Measurements from ENCODE around the gene TBCEL. TPM values are rescaled to one million over a fixed set of nuclear protein-coding genes. Genes with fewer than 3 reads are reported as not detected.

TBCEL gene
- total RNA-seq, 1 donor from 2014 or later, result 44.3 TPM

- no peak for DNase-seq (ENCODE audit: low spot score)
These were observed 39.8 kb downstream of the TBCEL start for GRCh38 chr11:121063728-121064127.

- DNase-seq (ENCODE audit: low spot score), result no peak
These were observed 42.7 kb downstream of the TBCEL start for GRCh38 chr11:121066623-121067022.

GRCh38 chr11:121067026-121067425, 43.1 kb downstream of the TBCEL start:
- DNase-seq (ENCODE audit: low spot score), result no peak

GRCh38 chr11:121067453-121067852, 43.6 kb downstream of the TBCEL start:
- DNase-seq (ENCODE audit: low spot score), result no peak

- DNase-seq (ENCODE audit: low spot score), result peak; percentile 68
These were observed 44.2 kb downstream of the TBCEL start for GRCh38 chr11:121067962-121068647.

GRCh38 chr11:121068787-121069186, 44.9 kb downstream of the TBCEL start:
- DNase-seq (ENCODE audit: low spot score), result no peak

- DNase-seq (ENCODE audit: low spot score), result no peak
These were observed 47.3 kb downstream of the TBCEL start for GRCh38 chr11:121070951-121071845.

- DNase-seq (ENCODE audit: low spot score), result no peak
These were observed 48.0 kb downstream of the TBCEL start for GRCh38 chr11:121071846-121072450.

GRCh38 chr11:121081321-121081720, 57.4 kb downstream of the TBCEL start:
- DNase-seq (ENCODE audit: low spot score), result no peak

GRCh38 chr11:121082219-121082618, 58.3 kb downstream of the TBCEL start:
- DNase-seq (ENCODE audit: low spot score), result no peak

GRCh38 chr11:121082670-121083069, 58.8 kb downstream of the TBCEL start:
- DNase-seq (ENCODE audit: low spot score), result peak; percentile 8

GRCh38 chr11:121086866-121087265, 63.0 kb downstream of the TBCEL start:
- DNase-seq (ENCODE audit: low spot score), result no peak

GRCh38 chr11:121089566-121089965, 65.7 kb downstream of the TBCEL start:
- DNase-seq (ENCODE audit: low spot score), result no peak

GRCh38 chr11:121090145-121090721, 66.3 kb downstream of the TBCEL start:
- no peak for DNase-seq (ENCODE audit: low spot score)

GRCh38 chr11:121091492-121092152, 67.7 kb downstream of the TBCEL start:
- DNase-seq (ENCODE audit: low spot score), result peak; percentile 27

GRCh38 chr11:121095561-121095960, 71.7 kb downstream of the TBCEL start:
- DNase-seq (ENCODE audit: low spot score), result no peak

- DNase-seq (ENCODE audit: low spot score), result no peak
These were observed 75.5 kb downstream of the TBCEL start for GRCh38 chr11:121099364-121099763.

GRCh38 chr11:121099885-121100284, 76.0 kb downstream of the TBCEL start:
- DNase-seq (ENCODE audit: low spot score), result no peak

GRCh38 chr11:121100943-121101342, 77.0 kb downstream of the TBCEL start, which contains the start of gene TECTA:
Gene TECTA, plus strand, starts transcription at chr11:121101243. Its CDS starts 1,423 bp downstream, at chr11:121102666.
- DNase-seq (ENCODE audit: low spot score), result no peak

GRCh38 chr11:121104312-121104762, 80.4 kb downstream of the TBCEL start:
- DNase-seq (ENCODE audit: low spot score), result no peak

GRCh38 chr11:121105063-121105480, 81.2 kb downstream of the TBCEL start:
- no peak for DNase-seq (ENCODE audit: low spot score)

All from umbilical cord (tissue), 2 donors.